Epithelial cell of prostate (primary cell): ENCODE results near the gene FOXD3.

Experiments used
- DNase-seq: peaks from one replicate; pipeline ENCODE4 v3.0.0-alpha.2; 2011; ENCODE audit warnings: low read depth, low spot score
- H3K27ac ChIP-seq: fragments of 450-650 bp; 2 replicates; pipeline ENCODE4 v1.5.1; 2017; ENCODE audit warnings: mild to moderate bottlenecking

Gene FOXD3

DNA sequence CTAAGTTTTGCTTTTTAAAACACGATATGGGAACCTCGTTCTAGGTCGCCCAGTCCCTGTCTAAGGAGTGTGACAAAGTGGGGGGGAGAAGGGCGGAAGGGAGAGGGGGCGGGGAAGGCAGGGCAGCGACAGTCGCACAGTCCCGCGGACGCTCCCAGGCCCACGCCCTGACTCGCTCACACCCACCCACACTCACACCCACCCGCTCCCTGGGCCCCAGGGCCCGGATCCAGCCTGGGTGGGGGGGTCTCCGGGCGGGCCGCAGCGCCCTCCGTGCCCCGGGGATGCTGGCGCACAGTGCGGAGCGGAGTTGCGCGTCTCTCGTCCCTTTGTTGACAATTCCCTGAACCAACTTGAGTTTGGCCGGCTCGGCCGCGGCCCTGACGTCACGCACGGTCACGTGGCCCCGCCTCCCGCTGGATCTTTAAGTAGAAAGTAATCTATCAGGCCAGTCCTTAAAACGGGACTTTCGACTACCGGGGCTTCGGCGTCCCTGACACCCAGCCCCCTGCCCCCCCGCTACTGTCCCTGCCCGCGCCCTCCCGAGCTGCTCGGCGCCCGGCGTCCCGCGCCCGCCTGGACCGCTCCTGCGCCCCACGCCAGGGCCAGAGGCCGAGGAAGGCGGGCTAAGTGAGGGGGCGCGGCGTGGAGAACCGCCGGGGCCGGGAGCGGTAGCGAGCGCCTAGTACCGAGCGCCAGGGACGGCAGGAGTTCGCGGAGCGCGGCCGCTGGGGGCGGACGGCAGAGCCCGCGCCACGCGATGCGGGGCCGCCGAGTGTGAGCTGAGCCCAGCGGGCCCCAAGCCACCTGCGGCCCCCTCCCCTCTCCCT lies at the start of gene FOXD3:
Gene FOXD3, plus strand, starts transcription at position 454 of the 830 bp plus-strand sequence. CDS start 492 bp downstream, outside the sequence.
- no peak within 1 kb of the TSS for H3K27ac ChIP-seq
- no peak for DNase-seq

DNA sequence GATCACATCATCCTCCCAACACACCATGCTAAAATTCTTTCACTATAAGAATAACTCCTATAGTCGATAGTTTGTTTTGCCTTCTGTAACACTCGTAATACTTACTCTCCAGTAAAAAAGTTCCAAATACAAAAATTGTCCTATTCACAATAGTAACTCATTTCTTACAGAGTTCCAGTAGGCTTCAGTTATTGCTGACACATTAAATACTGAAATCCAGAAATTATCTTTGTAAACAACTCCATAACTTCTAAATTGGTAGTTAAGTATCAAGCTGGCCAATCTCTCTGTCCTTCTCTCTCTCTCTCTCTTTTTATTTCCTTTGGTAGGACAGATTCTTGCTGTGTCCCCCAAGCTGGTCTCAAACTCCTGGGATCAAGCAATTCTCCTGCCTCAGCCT lies 49.6 kb upstream of the FOXD3 start:
- no peak overlapping the region for H3K27ac ChIP-seq
- no peak for DNase-seq

DNA sequence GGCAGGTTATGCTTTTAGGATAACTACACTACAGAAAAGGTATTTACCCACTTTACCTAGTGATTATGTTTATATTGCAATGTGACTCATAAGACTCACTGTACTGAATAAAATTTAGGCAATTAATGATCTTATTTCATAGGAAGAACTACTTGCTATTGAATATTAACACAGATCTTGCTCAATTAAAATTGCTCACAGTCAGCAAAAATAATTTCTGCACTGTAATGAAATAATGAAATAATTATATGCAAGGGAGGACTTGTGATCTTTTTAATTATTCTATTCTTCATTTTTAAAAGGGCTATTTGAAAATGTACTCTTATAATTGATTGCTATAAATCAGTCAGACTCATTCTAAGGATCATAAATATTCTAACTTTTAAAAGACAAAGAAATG lies 48.0 kb upstream of the FOXD3 start:
- no peak overlapping the region for H3K27ac ChIP-seq
- no peak for DNase-seq

DNA sequence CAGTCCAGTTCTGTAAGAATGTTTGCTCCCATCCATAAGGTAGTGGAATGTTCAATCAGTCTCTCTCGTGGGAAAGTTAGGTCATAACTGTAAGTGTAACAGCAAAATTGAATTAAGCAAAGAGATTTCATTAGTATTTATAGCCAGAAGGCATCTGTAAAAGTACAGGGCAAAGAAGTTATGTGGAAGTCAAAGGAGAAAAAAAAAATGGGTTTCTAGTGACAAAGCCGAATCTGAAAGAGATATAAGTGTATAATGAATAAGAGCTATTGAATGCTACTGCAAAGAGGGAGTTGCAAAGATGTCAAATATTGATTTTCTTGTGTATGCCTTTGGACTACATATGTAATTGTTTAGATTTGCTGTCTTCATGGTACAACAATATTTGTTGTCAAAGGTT lies 47.4 kb upstream of the FOXD3 start:
- no peak for DNase-seq
- no peak overlapping the region for H3K27ac ChIP-seq

DNA sequence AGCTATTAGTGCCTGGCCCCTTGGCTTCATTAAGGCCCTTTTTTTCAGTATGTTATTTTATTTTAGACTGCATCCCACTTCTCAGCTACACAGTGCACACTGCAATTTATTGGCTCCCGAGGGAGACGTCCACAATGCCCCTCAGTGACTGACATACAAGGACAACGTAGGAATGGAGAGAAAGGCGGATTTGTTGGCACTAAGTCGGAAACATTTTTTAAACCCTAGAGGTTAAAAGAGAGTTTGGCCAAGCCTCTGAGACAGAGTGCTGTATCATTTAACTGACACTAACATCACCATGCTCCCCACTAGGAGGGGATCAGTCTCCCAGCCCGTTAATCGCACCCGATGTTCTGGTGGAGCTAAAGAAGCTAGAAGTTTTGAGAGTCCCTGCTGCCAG lies 45.7 kb upstream of the FOXD3 start:
- no peak overlapping the region for H3K27ac ChIP-seq

DNA sequence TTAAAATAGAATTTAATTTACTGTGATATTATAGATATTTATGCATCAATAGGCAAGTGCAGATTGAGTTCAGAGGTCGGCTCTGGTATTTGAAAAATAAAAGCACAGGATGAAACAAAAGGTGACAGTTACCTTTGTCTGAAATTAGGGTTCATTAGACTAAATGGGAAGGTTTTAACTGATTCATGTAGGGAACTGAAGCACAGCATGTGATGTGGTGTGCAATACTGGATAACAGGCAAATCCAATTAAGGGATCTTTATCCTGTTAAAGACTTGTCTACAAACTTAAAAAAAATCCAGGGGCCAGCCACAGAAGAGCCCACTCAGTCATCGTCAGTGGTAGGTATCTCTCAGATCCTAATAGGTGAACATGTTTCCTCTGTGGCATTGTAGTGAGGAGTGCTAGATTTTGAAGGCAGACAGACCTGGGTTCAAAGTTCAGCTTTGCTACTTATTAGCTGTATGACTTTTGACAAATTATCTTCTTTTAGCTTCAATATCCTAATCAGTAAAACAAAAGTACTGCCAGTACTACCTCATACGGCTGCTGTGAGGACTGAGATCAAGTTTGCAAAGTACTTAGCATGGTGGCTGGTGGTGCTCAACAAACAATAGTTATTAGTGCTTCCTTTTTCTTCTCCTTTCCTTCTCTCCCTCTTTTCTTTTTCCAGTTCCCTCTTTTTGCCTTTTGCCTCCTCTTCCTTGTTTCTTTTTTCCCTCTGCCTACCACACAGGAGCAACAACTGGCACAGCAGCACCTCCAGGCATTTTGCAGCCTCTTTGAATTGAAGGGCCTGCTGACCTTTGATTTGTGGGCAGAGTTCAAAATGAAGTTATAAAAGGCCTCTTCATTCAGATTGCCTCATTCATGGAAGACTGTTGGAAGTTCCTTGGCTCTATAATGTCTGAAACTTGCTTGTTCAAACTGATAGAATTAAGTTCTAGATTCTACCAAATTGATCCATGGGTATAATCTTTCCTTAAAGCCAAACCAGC lies 44.9 kb upstream of the FOXD3 start:
- DNase-seq: no peak
- H3K27ac ChIP-seq: no peak overlapping the region

More for the DNA sequence above, 45.7 kb upstream of the FOXD3 start:
- DNase-seq: no peak

DNA sequence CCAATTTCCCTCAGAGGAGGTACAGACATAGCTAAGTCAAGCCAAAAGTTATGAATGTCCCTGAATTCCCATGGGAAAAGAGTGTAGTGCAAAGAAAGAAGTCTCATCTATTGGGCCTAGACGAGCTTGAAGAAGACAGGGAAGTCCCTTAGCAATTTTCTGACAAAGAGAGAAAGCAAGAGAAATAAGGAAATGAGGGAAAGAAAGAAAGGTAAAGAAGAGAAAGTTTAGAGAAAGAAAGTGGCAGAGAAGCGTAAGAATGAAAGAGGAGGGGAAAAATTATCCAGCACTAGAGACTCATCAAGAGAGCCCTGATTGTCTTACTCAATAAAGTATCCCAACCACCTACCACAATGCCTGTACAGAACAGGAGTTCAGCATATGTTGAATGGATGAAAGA lies 40.6 kb upstream of the FOXD3 start:
- no peak overlapping the region for H3K27ac ChIP-seq
- no peak for DNase-seq

DNA sequence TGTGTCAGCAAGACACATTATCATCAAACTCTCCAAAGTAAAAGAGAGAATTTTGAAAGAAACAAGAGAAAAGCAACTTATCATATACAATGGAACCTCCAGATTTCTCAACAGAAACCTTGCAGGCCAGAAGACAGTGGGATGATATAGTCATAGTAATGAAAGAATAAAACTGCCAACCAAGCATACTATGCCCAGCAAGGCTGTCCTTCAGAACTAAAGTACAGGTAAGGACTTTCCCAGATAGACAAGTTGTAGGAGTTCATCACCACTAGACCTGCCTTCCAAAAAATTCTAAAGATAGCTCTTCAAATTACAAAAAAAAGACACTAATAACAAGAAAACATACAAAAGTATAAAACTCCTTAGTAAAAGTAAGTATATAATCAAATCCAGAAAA lies 33.2 kb upstream of the FOXD3 start:
- no peak for DNase-seq
- no peak overlapping the region for H3K27ac ChIP-seq

DNA sequence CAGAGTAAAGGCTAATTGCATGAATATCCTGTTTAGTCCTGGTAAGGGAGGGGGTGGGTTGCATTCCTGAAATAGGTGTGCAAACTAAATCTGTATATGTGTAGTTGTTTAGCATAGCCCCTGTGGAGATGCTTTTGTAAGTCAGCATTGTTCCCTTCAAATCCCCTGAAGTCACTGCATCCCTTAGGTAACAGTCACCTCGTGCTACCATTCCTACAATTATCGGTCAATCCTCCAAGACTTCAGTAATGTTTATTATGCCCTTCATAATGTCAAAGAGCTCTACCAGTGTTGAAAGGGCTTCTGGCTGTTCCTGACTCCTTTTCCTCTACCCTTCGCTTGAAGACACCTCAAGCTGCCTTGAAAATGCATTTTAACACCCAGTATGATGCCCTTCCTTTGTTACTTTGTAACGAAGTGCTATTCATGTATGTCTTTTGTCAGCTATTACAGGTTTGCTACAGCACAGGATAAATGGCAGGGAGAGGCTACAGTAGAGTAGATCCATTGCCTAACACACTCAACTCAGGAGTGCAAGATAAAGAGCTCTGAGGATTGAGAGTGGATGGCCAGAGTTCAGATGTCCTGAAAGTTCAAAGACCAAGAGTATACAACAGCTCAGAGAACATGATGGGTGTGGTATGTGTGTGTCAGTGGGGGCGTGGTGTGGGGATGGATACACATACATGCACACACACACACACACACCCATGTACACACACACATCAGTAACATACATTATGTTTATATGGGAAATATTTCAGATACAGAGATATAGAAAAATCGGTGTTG lies 27.4 kb upstream of the FOXD3 start:
- H3K27ac ChIP-seq: no peak overlapping the region
- DNase-seq: no peak

DNA sequence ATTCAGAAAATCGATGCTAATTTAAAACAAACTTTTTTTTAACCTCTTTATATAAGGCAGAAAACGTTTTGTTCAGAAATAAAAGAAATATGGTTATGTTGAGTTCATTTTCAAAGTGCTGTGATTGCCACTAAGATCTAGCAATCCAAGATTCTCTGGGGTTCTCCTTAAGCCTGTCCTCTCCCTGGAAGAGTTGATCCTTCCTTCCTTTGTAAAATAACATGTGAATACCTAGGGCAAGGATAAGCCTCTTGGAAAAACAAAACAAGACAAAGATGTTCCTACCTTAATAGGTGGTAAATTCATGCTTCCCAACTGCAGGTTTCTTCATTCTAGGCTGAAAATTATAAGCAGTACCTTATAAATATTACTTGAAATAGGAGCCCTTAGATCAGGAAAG lies 18.0 kb upstream of the FOXD3 start:
- H3K27ac ChIP-seq: no peak overlapping the region

DNA sequence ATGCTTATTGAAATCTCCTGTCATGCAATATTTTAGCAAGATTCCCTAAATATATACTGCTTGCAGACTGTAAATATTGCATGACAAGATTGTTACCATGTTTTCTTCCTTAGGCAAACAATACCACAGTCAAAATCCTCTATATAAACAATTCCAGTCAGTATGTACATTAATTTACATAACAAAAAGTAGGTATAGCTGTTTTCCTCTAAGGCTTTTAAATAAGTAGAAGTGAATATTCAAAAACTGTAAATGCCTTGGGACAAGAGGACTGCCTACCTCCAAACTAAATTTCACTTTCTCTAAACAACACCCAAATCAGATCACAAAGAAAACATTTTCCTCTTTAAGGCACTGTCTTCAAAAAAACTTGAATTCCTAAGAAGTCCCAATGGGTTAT lies 17.3 kb upstream of the FOXD3 start:
- no peak overlapping the region for H3K27ac ChIP-seq
- no peak for DNase-seq

More for the DNA sequence above, 18.0 kb upstream of the FOXD3 start:
- no peak for DNase-seq

DNA sequence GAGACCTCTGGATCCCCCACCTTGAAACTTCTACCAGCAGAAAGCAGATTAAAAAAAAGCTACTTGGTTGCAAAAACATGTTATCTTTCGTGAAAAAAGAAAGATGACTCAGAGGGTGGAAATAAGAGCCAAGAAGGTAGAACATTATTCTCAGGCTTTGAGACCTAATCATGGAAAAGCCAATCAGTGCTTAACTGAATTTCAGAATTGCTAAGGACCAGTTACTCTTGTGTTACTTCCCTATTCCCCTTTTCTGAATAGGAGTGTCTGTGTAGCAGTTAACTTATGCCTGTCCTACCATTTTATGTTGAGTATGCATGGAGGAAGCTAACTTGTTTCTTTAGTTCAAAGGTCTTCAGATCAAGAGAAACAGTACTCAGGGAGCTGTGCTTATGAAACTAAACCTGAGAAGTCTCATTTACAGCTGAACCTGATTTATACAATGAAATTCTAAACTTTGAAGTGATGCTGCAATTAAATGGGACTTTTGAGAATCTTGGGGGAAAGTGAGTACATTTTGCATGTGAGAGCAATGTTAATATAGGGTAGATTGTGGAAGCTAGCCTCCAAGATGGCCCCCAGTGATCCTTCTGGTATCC lies 15.1 kb upstream of the FOXD3 start:
- no peak for DNase-seq
- H3K27ac ChIP-seq: no peak overlapping the region

DNA sequence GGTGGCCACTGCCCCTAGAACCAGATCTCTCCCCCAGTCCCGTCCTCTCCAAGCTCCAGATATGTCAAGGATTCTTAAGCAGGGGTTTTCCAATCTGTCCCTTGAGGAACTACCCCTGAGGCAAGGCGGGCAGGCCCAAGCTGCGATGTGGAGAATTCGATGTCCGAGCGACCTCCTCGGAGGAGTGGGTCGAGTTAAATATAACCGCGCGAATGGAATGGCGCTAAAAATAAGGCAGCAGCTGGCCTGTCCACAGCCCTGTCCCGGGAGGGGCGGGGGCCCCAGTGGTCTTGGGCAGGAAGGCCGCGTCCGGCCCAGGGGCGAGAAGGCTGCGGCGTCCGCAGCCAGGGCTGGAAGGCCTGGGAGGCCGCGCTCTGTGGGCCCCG lies 5.8 kb upstream of the FOXD3 start:
- no peak overlapping the region for H3K27ac ChIP-seq
- DNase-seq: no peak

DNA sequence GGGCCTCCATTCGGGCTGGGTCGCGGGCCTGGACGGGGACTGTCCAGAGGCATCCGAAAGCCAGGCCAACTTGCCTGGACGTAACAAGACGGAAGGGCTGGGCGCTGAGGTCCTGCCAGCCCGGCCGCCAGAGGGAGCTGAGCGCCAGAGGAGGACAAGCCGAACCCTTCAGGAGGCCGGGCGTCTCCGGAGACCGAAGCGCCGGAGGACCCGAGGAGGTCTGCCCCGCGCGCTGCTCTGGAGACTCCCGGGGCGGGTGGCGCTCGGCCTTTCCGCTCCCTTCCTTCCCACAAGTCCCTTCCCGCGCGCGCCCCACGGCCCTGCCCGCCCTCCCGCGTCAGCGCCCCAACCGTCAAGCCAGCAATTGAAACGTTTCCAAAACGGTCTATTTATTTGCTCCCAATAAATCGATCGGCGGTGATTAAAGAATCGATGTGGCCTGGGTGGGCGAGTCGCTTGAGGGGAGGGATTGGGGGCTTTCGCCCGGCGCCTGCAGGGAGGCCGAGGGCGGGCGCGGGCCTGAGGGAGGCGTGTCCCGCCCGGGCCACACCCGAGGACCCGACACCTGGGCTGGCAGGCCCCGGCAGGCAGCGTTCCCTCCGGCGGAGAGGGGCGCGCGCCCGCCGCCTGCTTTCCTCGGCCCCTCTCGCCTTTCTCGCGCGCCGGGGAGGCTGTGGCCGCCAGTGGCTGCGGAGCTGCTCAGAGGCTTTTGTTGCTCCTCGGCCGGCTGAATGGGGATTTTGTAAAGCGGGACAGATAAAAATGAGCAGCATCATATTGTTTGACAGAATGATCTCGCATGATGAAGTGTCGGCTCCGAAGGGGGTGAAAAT lies 5.2 kb upstream of the FOXD3 start:
- no peak overlapping the region for H3K27ac ChIP-seq
- DNase-seq: peak; percentile 16

DNA sequence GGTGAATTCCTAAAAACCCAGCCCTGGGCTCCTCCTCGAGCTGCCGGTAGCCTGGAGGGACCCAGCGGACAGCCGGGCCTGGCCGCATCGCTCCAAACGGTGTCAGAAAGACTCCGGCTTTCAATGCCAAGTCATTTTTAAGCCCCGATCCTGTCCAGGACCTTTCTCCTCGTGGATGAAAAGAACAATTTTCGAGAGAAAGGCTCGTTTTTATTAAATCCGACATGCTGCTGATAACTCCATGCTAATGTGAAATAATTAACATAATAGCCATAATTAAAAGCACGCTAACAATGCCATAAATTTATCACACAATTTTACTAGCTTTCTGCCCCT lies 4.6 kb upstream of the FOXD3 start:
- no peak overlapping the region for H3K27ac ChIP-seq
- no peak for DNase-seq

DNA sequence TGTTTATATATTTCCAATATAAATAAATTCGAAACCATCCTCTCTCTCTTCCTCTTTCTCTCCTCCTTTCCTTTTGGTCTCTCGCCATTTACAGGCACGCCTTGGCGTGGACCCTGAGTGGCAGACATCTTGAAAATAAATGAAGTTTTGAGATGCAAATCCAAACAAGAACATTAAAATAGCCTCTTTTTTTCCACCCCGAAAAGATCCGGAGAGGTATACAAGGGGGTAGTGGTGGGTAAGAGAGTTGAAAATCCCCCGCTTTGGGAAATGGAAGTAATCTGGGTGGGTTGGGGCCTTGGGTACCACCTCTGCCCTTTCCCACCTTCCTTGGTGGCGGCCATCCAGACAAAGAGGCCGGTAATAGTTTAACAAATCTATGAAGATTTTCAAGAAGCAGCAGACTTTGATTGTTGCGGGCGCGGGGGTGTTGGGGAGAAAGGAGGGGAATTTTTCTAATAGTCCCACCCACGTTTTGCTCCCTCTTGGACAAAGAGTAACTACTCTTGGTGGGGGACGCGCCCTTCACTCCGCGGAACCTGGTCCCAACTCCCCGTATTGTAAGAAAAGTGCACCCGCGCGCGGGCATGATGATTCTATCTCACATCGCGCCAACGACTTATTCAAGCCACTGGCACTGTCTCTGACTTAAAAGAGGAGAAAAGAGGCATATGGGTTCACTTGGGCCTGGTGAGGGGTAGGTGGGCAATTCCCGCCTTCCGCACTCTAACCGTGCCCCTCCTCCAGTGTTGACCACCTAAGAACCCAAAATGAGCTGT lies 4.0 kb upstream of the FOXD3 start:
- no peak overlapping the region for H3K27ac ChIP-seq
- no peak for DNase-seq

DNA sequence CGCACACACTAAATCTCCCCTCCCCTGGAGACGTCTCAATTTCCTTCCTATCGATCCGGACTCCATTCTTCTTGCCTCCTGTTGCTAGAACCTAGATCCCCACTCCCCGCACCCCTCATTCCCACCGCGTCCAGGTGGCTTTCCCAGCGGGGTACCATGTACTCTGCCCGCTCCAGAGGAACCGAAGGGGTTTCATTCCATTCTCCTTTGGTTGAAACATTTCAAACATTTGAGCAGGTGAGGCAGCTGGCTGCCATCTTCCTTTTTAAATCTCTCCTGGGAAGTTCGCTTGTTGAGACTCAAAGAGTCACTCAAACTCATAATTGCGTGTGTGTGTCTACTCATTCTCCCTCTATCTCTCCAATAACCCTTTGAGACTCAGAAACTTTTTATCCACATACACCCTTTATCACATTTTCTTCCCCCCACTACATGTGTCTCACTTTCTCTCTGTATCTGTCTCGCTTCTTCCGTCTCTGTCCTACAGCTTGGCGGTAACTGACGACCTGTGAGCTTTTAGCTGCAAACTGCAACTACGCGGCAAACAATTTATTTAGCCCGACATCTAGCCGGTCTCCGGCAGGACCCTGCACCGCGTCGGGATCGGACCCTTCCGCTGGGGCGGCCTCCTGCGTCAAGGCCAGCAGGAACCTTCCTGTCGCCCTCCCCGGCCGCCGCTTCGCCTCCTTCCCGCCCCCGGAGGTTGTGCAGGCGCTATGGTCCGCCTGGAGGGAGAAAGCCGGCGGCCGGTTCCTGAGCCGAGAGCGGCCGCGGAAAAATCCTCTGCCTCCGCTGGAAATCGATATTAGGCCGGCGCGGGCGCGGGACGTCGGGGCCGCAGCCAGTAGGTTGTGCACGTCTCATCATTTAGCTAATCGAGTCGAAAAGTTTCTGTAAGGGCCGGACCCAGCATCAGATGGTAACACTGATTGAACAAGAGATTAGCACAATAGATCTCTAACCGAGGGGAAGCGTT lies 3.0 kb upstream of the FOXD3 start:
- no peak for DNase-seq
- no peak overlapping the region for H3K27ac ChIP-seq
